AML-193 (cell line): Measurements from ENCODE around the gene USP2.

Source experiments
- DNase-seq, 2 experiments: peaks; one replicate each; lab custom pipeline; 2025; lab: John Stamatoyannopoulos, UW

Gene USP2

DNA sequence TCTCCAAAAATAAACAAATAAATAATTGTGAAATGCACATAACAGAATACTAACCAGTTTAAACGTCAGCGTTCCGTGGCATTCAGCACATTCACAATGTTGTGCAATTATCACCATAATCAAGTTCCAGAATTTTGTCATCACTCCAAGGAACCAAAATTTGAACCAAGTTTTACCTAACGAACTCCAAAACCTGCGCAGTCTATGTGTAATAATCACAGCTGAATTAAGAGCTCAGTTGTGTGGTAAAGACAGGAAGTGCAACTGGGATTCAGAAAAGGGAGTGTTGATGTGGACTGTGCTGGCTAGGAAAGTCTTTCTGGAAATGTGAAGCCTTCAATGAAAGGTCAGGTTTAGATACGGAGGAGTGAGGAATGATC, 59.1 kb downstream of the USP2 start:
- no peak for DNase-seq

DNA sequence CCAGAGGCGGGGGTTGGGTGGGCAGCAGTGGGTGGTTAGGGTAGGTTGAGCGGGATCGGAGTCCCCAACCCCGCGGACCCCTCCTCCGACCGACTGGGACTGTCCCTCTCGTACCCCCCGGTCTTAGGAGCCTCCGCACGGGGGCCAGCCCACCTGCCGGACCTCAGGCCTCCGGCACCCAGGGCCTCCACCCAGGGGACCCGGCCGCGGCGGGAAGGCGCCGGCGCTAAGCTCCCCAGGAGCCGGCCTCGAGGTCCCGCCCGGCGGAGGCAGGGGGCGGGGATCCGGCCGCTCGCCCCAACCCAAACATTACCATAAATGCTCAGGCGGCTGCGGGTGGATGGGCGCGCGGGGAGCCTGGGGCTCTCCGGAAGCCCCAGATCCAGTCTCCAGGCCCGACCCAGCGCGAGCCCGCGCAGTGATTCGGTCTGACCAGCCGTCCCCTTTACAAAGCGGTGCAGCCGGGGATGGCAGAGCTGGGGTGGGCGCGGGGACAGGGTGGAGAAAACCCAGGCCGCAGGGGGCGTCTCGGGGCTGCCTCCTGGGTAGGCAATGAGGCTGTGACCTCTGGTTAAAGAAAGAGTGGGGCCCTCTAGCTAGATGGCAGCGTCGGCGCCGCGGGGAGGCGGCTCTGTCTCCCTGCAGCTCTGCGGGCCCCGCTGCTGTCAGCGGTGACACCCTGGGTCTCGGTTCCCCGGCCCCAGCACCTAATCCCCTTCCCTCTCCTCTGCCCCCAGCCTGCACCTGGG, 60.5 kb downstream of the USP2 start:
- DNase-seq, result peak in 1 of 2 experiments; percentile 26

DNA sequence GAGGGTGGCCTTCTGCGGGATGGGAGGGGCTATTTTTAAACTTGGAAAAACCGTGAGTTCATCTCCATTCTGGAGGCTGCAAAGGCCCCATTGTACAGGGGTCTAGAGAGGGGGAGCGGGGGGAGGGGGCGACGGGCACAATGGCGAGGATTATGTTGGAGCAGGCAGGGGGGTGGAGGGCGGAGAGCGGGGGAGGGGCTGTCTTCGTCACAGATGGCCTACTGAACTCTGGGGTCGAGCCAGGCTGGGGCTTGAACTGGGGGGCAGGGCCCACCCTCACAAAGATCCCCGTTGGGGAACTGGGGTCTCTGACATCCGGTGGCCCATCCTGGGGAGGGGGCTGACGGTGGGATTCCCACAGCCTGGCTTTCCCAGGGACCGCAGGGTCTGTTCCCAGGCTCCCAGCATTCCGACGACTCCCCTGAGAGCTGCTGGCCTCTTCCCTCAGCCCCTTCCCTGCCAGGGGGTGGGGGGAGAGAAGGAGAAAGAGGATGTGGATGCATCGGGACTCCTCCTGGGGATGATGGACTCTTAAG, 61.2 kb downstream of the USP2 start:
- no peak for DNase-seq

DNA sequence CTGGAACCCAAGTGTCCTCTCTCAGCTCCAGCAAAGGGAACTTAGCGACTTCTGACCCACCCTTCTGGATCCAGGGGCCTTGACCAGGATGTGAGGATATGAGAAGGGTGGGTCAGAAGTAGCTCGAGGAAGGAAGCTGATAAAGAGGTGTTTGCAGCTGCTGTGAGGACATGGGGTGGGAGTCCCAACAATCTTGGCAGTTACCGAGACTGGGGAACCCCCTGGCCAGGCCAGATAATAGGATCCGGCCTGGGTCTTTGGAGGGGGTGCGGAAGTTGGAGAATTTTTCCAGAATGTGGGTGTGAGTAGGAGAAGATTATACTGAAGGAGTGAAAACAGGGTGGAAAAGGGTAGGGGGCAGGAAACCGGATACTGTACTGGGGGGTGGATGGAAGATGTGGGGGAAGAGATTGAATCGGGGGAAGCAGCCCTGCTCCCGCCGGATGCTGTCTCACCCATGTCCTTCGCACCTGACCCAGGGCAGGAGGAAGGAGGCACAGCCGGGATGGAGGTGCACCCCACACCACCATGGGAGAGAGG, 61.7 kb downstream of the USP2 start:
- DNase-seq, result no peak

DNA sequence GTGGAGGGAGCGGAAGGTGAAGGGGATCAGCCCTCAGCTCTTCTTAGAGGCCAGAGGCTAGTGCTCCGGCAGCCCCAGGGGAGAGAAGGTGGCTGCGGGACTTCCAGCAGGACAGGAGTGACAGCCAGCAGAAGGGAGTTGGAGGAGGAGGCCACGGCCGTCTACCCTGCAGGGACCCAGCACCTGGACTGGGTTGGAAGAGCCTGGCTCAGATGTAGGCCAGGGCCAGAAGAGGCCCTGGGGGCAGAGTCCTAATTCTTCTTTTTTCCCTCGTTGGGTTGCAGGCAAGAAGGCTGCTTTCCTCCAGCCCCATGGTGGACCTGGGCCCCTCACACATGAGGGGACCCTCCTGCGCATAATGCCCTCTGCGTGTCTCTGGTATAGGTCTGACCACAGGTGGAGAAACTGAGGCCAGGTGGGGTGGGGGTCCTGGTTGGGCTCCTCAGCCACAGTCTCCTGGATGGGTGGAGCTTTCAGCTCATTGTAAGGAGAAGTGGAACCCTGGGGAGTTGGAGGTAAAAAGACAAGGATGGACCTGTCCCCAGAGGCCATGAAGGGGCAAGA, 62.3 kb downstream of the USP2 start:
- no peak for DNase-seq

DNA sequence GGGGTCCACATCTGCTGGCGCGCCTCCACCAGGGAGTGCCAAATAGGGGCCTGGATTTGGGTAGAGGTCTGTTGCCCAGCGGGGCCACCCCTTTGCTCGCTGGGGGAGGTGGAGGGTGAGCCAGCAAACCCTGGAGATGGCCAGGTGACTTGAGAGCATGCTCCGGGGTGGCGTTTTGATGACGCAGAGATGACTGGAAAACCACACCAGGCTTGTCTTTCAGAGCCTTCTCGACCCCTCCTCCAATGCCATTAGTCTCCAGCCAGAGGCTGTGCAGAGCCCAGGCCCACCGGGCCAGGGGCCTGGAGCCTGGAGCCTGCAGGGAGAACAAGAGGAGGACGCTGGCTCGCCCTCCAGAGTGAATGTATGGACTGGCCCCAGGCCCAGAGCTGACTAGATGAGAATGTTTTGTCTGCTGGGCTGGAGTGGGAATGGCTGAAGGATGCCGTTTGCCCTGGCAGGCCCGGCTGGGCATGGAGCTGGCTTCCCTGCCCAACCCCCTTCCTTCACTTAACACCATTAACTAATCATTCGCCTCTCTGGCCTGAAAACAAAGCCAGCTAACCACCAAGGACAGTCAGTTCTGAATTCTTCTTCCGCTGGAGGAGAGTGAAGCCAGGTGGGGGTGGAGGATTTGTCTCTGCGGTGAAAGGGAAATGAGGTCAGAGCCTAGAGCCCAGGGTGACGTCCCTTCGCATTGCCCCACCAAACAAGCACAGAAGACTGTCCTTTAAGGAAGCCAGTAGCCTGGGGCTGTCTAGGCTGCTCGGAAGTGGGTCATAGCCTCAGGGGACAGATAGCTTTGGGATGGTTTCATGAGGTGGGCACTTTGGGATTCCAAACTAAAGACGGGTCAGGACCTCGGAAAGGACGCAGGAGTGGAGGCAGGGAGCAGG, 63.0 kb downstream of the USP2 start:
- DNase-seq, result no peak

DNA sequence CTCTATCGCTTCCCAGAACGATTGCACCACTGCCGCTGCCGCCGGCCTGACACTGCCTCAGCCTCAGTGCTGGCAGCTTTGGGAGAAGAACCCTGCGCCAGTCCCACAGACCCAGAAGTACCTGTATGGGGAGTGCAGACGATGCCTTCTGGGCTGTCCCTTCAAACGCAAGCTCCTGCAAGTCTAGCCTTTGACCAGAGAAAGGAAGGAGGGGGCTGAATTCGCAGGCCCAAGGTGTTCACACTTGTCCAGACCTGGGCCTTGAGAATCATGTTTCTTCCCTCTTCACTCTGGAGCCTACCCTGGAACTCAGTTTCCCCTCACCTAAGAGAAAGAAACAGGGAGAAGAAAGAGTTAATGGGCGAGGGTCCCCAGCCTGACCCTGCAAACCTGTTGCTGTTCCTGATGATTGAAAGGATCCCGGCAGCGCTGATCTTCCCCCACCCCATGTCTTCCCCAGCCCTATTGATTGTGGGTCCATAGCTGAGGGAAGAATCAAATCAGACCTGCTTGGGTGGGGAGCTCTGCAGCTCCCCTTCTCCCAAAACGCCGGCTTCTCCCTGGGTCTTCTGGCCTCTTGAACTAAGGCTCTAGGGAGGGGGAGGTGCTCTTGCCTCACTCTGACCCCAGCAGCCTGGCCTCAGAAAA, 63.8 kb downstream of the USP2 start:
- no peak for DNase-seq

DNA sequence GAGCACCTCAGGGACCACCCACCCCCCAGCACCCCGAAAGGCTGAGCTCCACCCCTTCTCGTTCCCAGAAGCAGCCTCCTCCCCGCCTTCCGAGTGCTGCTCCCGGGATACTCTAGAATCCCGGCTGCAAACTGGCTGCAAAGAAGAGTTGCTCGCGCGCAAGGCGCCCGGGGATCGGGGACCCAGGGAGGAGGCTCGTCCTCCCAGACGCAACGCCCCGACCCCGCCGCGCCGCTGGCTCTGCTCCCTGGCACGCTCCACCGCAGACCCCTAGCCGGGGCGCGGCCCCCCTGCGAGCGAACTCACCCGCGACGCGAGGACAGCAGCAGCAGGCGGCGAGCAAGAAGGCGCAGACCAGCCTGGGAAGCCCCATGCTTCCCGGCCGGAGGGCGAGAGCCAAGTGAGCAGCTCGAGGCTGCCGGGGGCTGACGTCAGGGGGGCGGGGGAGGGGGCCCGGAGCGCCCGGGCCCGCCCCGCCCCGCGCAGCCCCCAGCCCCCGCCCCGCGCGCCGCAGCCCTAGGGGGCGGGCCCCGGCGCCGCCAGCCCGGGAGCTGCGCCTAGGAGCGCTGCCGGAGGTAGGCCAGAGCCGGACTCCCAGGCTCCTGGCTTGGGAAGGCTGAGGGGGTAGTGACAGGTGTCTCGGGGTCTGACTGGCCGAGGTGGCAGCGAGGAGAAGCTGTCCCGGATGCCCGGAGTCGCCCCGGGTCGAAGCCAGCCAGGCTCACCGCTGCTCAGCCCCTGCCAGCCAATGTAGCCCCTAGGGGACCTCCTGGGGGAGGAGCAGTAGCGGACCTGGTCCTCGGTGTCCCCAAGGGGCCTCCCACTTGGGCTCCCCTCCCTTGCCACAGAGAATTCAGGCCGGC, 64.5 kb downstream of the USP2 start, which contains the start of gene MCAM:
Gene MCAM, minus strand, starts transcription at position 402 of the 863 bp plus-strand sequence. Its CDS starts 29 bp downstream, at position 373.
- DNase-seq, result no peak

DNA sequence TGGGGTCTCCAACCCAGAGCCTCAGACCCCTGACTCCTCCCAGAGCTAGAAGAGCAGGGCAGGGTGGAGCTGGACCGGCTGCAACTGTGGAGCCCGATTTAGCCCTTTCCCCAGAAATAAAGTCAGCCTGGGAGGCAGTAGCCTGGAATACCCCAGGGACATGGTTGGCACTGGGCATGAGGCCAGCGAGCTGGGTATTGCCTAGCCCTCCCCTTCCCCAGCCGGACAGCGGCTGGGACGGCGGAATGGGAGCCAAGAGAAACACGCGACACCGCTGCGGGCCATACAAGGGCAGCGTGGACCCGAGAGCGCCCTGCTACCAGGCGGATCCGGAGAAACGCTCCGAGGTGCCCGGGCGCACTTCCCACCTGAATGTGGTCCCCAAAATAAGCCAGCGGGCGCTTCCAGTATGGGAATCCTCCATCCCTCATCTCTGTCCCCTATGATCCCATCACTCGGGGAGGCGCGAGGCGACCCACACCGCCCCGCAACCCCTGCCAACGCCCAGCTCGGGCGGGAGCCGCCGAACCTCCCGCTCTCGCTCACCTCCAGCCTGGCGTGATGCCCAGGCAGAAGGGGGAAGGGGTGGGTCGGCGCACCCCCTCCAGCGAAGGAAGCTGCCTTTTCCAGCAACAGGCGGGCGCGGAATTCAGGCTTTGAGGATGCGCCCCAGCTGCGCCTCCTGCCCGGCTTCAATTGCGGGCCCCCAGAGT, 65.3 kb downstream of the USP2 start:
- DNase-seq, result no peak

DNA sequence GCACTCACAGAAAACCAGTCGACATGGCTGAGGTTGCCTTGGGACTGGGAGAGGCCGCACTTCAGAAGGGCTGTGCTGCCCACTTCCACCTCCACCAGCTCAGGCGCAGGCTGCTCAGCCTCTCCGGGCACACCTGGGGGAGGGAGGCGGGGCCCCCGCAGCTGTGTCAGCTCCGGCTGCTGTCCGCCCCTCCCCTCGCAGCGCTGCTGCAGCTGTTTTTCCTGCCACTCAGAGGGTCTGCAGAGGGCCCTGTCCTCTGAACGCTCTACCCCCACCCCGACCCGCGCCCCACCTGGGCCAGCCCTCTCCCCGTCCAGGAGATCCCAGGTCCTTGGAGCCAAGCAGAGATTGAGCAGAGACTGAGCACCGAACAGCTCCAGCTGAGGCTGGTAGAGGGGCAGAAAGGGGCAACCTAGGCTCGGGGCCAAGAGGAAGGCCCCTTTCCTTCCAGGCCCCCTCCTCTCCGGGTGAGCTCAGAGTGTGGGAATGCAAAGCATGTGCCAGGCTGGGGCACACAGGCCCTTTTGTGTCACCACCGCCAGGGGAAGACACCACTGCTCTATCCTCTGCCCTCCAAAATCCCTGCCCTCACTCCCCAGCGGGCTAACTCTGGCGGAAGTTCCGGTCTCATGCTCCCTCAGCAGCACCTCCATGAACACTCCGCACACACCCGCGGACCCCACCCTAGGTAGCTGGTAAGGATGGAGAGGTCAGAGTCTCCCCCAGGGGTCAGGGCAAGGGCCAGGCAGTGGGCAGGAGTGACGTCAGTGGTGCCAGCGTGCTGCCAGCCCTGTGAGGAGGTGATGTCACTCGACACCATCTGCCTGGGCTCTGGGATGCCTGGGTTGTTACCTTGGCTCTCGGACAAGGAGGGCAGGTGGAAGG, 66.1 kb downstream of the USP2 start:
- DNase-seq, result no peak

DNA sequence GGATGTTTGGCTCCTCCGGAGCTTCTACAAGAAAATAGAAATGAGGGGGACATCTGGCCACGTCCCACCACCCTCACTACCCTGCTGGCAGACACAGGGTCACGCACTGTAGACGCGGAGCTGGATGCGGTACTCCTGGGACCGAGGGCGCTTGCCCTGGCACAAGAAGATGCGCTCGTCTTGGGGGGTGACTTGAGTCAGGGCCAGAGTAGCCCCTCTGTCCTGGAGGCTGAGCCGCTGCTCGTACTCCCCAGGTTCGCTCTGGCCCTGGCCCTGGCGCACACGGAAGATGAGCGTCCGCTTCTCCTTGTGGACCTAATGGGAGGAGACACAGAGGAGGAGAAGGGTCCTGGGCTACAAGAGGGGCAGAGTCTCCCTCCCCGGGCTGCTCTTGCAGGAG, 66.8 kb downstream of the USP2 start:
- DNase-seq, result no peak

DNA sequence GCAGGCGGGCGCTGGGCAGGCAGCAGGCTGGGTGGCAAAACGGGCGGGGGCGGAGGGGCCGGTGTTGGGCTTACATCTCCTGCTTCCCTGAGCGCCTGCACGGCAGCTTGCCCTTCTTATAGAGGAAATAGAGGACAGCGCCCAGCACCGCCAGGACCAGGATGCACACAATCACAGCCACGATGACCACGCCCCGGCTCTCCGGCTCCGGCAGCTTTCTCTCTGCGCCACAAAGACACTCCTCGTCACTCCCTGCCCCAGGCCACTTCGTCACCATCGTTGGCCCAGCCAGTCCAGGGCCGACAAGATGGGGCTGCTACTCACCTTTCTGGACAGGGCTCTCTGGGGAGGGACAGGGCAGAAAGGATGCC, 70.8 kb downstream of the USP2 start:
- DNase-seq, result no peak

DNA sequence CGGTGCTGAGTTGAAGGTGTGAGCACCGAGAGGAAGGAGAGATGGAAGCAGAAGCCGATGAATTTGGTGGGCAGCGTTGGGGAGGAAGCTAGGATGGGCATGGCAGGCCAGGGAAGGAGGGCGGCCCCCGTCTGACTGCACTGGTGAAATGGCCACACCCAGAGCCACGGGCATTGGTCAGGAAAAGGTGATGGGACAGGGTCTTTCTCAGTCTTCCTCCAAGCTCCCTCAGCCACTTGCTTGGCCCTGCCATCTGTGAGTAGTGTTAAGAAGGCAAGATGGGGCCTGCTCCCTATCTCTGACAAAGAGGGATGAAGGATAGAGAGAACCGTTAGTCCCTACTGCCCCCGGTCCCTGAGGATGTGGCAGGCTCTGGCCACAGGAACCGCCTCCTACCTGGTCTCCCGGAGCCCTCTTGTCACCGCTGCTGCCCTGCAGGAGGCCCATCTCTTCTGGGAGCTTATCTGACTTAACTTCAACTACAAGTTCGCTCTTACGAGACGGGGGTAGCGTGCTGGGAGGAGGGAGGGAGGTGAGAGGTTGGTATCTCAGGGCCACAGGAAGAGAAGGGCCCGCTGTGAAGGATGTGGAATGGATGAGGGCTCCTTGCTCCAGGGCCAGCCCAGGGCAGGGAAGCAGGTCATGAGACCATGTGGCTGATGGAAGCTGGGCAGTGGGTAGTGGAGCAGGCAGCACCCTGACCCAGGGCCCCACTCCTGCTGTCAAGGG, 71.4 kb downstream of the USP2 start:
- no peak for DNase-seq

DNA sequence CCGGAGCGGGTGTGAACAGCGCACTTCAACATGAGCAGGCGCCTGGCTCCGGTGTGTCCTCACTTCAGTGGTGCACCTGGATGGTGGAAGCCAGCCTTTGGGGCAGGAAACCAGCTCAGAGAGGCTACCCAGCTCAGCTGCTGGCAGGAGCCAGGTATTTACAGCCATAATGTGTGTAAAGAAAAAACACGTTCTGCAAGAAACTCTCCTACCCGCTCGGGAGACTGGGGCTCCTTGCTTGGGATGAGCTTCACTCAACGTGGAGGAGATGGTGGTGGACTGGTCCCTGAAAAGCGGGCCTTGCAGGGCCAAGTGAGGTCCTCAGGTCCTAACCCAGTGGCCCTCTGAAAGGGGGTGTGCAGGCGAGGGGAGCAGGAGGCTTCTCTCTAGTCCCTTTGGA, 72.1 kb downstream of the USP2 start:
- DNase-seq, result no peak

DNA sequence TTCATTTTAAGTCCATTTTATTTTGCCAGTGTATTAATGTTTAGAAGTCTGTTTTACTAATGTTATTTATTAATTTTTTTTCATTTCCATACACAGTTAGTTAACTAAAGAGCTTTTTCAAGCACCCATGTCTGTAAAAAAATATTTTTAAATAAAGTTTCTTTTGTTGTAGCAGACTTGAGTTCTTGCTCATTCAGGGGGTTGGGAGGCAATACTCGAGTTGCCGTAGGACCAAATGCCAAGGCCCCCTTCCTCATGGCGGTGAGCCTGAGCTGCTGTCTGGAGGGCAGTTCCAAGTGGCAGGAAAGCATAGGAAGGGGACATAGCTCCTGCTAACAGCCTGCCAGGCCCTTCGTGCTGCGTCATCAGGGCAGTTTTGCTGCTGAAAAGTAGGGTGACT, 73.5 kb downstream of the USP2 start:
- DNase-seq, result no peak

DNA sequence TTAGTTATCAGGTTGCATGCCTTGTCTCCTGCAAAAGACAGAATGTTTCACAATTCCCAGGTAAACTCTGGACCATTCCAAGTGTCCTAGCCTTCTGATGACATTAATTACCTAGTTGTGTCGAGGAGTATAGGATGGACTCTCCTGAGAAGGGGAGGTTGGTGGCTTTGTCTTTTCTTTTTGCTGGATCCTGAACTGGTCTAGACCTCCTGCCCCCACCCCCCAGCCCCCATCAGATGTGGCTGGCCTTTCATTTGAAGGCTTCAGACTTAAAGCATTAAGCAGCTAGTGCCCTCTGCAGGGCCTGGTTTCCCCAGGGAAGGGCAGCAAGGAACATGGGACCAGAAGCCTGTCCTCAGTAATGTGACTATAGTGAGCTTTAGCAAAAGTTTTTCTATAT, 74.3 kb downstream of the USP2 start:
- DNase-seq, result no peak

DNA sequence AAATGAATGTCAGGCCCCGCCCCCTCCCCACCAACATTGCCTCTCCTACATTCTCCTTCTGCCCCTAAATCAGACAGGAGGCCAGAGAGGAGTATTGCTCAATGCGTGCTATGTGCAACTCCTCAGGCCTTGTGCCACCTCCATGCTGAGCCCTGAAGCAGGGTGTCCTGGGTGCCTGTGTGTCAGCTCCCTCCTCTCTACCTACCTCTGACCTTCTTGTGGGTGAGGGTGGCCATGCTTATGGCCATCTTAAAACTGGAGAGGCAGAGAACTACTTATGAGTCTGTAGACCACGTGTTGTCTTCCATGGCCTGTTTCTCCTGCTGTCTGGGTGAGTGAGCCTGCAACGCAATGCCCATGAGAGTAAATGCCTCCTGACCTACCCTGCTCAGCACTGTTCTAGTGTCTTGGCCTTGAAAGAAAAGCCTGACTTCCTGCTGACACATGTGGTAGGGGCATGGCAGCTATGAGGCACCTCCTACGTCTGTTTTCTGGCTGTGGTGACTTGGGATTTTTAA, 75.1 kb downstream of the USP2 start:
- DNase-seq, result peak in 1 of 2 experiments; percentile 30
